NCI-H2107 (cell line): ENCODE data around the gene ST6GAL1.

Experiments used
- DNase-seq: peaks from one replicate; lab custom pipeline; 2025; lab: John Stamatoyannopoulos, UW

Gene ST6GAL1

DNA sequence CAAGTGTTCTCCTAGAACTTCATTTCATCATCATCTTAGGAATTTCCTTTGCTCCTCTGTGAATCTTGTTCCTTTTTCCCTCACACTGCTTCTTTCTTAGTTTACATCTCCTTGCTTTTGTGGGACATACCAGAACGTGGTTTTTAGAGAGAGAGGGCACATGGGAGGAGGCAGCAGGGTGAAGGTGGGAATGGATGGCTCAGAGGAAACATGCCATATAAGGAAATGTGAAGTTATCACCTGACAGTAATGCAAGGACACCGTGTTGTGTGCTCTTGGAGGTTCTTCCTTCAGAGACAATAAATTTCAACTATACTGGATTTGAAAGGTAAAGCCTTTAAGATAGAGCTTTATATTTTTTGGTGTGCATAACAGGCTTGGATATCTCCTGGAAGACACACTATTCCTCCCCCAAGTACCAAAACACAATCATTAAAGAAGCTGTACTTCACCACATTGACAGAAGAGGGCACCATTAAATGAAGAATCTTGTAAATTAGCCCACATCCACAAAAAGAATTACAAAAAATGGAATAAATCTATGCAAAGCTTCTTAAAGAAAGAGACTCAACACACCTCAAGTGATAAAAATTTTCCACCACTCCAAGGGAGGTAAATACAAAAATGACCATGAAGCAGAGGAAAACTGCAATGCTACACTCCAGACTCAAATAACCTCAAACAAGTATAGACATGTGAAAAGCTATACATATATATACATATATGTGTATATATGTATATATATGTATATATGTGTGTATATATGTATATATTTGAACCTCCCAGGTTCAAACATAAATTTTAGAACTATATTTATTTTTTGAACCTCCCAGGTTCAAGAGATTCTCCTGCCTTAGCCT lies 182.8 kb downstream of the ST6GAL1 start:
- DNase-seq: no peak

DNA sequence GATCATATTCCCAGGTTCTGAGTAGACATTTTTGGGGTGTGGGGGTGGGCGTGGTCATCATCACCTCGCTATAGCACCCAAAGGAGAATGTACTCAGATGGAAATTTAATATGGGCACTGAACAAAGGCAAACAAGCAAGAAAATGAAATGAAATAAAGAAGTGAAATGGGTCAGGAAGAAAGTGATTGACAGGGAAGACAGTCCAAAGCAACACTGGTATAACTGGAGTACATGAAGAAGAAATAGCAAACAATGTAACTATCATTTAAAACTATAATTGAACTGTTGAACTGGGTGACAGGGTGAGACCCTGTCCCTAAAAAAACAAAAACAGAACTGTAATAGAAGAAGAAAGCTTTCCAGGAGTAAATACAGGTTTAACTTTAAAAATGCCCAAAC lies 184.2 kb downstream of the ST6GAL1 start:
- DNase-seq: no peak

DNA sequence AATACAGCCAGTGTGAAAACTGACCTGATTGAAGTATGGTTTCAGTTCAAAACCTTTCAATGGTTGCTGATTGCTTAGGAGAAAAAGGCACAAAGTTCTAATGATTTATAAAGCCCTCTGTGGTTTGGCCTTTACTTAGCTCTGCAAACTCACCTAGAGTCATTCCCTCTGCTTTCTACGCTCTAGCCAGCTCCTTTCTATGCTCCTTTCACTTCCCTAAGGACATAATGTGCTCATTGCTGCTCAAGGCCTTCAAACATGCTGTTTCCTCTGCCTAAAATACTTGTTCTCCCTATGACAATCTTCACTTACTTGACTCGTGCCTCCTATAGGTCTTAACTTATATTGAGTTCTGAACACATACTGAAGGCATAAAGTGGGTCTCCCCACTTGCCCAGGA lies 190.0 kb downstream of the ST6GAL1 start:
- DNase-seq: no peak

DNA sequence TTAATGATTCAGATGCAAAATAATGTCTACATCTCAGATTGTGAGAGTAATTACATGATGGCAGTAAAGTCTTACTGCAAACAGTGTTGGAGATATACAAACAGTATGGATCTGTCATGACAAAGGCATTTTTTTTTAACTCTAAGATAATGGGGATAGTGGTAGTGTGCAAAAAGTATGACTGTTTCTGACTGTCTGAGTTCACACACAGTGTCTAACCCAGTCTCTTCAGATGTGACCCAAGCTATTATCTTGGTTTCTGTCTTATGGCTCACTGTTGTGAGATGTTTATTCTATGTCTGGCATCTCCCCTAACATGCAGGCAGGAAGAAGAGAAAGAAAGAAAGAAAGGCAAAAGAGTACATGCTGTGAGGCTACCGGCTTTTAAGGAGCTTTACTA lies 191.9 kb downstream of the ST6GAL1 start:
- DNase-seq: no peak

DNA sequence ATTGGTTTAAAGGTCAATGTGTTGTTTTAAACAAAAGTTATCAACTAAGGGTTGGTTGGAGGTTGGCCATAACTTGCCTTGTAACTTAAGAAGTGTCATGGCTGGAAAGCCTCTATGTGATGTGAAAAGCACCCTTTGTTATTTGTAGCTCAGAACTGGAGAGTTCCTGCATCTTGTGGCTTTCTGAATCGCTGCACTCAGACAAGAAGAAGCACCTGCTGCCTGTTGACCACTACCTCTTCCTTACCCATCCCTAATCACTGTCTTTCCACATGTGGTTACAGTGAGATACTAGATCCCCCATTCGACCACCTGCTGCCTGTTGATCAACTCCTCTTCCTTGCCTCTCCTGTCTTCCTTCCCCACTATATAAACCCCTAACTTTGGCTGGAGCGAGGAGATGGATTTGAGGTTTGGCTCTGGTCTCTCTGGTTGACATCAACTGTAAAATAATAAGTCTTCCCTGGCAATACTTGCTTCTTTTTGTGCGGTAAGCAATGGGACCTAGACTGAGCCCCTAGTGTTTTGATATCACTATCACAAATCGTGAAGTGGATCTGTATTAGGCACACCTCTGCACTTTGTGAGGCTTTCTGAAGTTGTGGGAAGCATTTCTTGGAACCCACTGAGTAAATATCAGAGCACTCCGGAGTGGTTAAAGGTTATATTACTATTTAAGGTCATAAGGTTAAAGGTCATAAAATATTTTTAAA lies 195.1 kb downstream of the ST6GAL1 start:
- DNase-seq: no peak
